HCT116 (cell line): ENCODE results near the gene SH3PXD2A. TPM values are rescaled to one million over a fixed set of nuclear protein-coding genes. Genes with fewer than 3 reads are reported as not detected.

ENCODE experiments used
- ATAC-seq: fragments of 200-7000 bp; cut with Tn5 transposase; 2 replicates; pipeline ENCODE4 v1.9.1; 2020; ENCODE audit warnings: mild to moderate bottlenecking, moderate library complexity
- BruUV-seq: library from RNA; stranded (reverse); fragments of 400-500 nt; replicated peaks from 2 replicates; lab custom pipeline; 2021; lab: Mats Ljungman, UMichigan
- CTCF ChIA-PET: fragments of 300-600 bp; sonication (Branson Sonifier 250); formaldehyde crosslinking; loops from one replicate; lab custom pipeline; 2021; ENCODE audit warnings: antibody characterized with exemption; lab: Charles Lee
- POLR2A ChIA-PET: fragments of 300-600, 350-600 bp; sonication (Branson Sonifier 250); formaldehyde crosslinking; loops from one replicate; lab custom pipeline; 2021; ENCODE audit warnings: antibody characterized with exemption; lab: Charles Lee
- RAD21 ChIA-PET, 2 experiments: fragments of 300-600 bp; sonication (Branson Sonifier 250); formaldehyde crosslinking; loops; one replicate each; lab custom pipeline; 2023; ENCODE audit warnings: low total read pairs in 2 of 2; ENCODE audit not compliant: uncharacterized antibody in 2 of 2, unreplicated experiment in 2 of 2, low non-redundant PET in 1 of 2; lab: Charles Lee
- DNase-seq: peaks from one replicate; pipeline ENCODE4 v3.0.0-alpha.2; 2010; ENCODE audit warnings: low read depth, low spot score
- H2AFZ ChIP-seq: fragments of 200-600 bp; shearing (Covaris generic), sonication (generic); 2 replicates; pipeline ENCODE4 v1.6.1; 2017; ENCODE audit warnings: low read depth, mixed run types, mixed read lengths, antibody characterized with exemption, low read length; ENCODE audit not compliant: poor library complexity, severe bottlenecking
- H3K27ac ChIP-seq: 2 replicates; pipeline ENCODE4 v1.5.1; 2012; ENCODE audit warnings: low read depth, low read length
- H3K27me3 ChIP-seq: fragments of 200-600 bp; sonication (generic); 2 replicates; pipeline ENCODE4 v1.6.1; 2016; ENCODE audit warnings: mixed run types, low read length, mixed read lengths; ENCODE audit not compliant: insufficient read depth
- H3K36me3 ChIP-seq, 2 experiments: fragments of 200-500 bp in 1 of 2; fragments of 200-600 bp in 1 of 2; sonication (Bioruptor generic) in 1 of 2; sonication (generic) in 1 of 2; 2 replicates each; pipeline versions ENCODE4 v1.5.1 to v1.6.1; 2014 to 2016; ENCODE audit warnings: low read length in 2 of 2, inconsistent platforms in 1 of 2, mixed read lengths in 1 of 2, mixed run types in 1 of 2; ENCODE audit not compliant: insufficient read depth in 2 of 2, control insufficient read depth in 1 of 2
- H3K4me1 ChIP-seq, 2 experiments: fragments of 200-600 bp in 1 of 2; sonication (generic) in 1 of 2; 2 replicates each; pipeline versions ENCODE4 v1.5.1 to v1.6.1; 2012 to 2017; ENCODE audit warnings: low read length in 2 of 2, inconsistent platforms in 1 of 2, mild to moderate bottlenecking in 1 of 2, mixed read lengths in 1 of 2, mixed run types in 1 of 2, moderate library complexity in 1 of 2; ENCODE audit not compliant: insufficient read depth in 2 of 2, control insufficient read depth in 1 of 2
- H3K4me2 ChIP-seq: fragments of 200-600 bp; sonication (generic); 2 replicates; pipeline ENCODE4 v1.6.1; 2017; ENCODE audit warnings: mixed run types, low read length, mixed read lengths
- H3K4me3 ChIP-seq, 2 experiments: fragments of 200-600 bp in 1 of 2; sonication (generic) in 1 of 2; replicated peaks in 1 of 2; 2 replicates each; pipeline ENCODE4 v1.5.1; 2011 to 2016; ENCODE audit warnings: low read length in 2 of 2, control low read depth in 1 of 2, low read depth in 1 of 2, mild to moderate bottlenecking in 1 of 2, mixed read lengths in 1 of 2, mixed run types in 1 of 2
- H3K79me2 ChIP-seq: fragments of 200-600 bp; sonication (generic); 2 replicates; pipeline ENCODE4 v1.6.1; 2017; ENCODE audit warnings: mild to moderate bottlenecking, mixed run types, low read length, moderate library complexity, mixed read lengths; ENCODE audit not compliant: insufficient read depth
- H3K9ac ChIP-seq: fragments of 200-600 bp; sonication (generic); 2 replicates; pipeline ENCODE4 v1.6.1; 2016; ENCODE audit warnings: low read length, mixed read lengths
- H3K9me2 ChIP-seq: fragments of 200-600 bp; sonication (generic), shearing (Covaris generic); 2 replicates; pipeline ENCODE4 v1.6.1; 2017; ENCODE audit warnings: mixed run types, mild to moderate bottlenecking, moderate library complexity; ENCODE audit not compliant: insufficient read depth
- H3K9me3 ChIP-seq, 2 experiments: fragments of 200-500 bp in 1 of 2; fragments of 200-600 bp in 1 of 2; sonication (Bioruptor generic) in 1 of 2; sonication (generic) in 1 of 2; 2 replicates each; pipeline ENCODE4 v1.6.1; 2014 to 2017; ENCODE audit warnings: low read length in 2 of 2, mixed read lengths in 2 of 2, inconsistent platforms in 1 of 2, low read depth in 1 of 2, mild to moderate bottlenecking in 1 of 2, mixed run types in 1 of 2, moderate library complexity in 1 of 2; ENCODE audit not compliant: control insufficient read depth in 1 of 2, insufficient read depth in 1 of 2
- H4K20me1 ChIP-seq: fragments of 200-600 bp; sonication (generic), shearing (Covaris generic); 2 replicates; pipeline ENCODE4 v1.6.1; 2017; ENCODE audit warnings: mixed run types, mild to moderate bottlenecking, moderate library complexity; ENCODE audit not compliant: insufficient read depth
- CEBPB ChIP-seq: IDR thresholded peaks from 2 replicates; pipeline ENCODE4 v1.6.1; 2012; ENCODE audit warnings: low read depth
- ELF1 ChIP-seq: IDR thresholded peaks from 2 replicates; pipeline ENCODE4 v1.6.1; 2012; ENCODE audit warnings: low read depth, borderline replicate concordance
- EZH2phosphoT487 ChIP-seq: fragments of 200-600 bp; IDR thresholded peaks from 2 replicates; pipeline ENCODE4 v1.6.1; 2018; ENCODE audit warnings: antibody characterized with exemption, borderline replicate concordance
- FOSL1 ChIP-seq: IDR thresholded peaks from 2 replicates; pipeline ENCODE4 v1.6.1; 2012; ENCODE audit warnings: low read depth
- POLR2A ChIP-seq: IDR thresholded peaks from 2 replicates; pipeline ENCODE4 v1.7.0; 2011; ENCODE audit warnings: borderline replicate concordance; ENCODE audit not compliant: insufficient read depth, insufficient read length; ENCODE audit errors: extremely low read depth
- POLR2AphosphoS5 ChIP-seq: IDR thresholded peaks from 2 replicates; pipeline ENCODE4 v1.6.1; 2011; ENCODE audit warnings: mild to moderate bottlenecking, low read depth, low read length, moderate library complexity
- REST ChIP-seq: IDR thresholded peaks from 2 replicates; pipeline ENCODE4 v1.6.1; 2012; ENCODE audit warnings: low read depth
- SIN3A ChIP-seq: IDR thresholded peaks from 2 replicates; pipeline ENCODE4 v1.6.1; 2012; ENCODE audit warnings: low read depth
- SRF ChIP-seq: IDR thresholded peaks from 2 replicates; pipeline ENCODE4 v1.6.1; 2012; ENCODE audit warnings: low read depth
- TCF7L2 ChIP-seq: IDR thresholded peaks from 2 replicates; pipeline ENCODE4 v1.7.0; 2011; ENCODE audit warnings: borderline replicate concordance, inconsistent platforms; ENCODE audit not compliant: insufficient read depth, insufficient read length; ENCODE audit errors: extremely low read depth
- YY1 ChIP-seq: IDR thresholded peaks from 2 replicates; pipeline ENCODE4 v1.6.1; 2011; ENCODE audit warnings: low read length, low read depth, moderate library complexity, mild to moderate bottlenecking; ENCODE audit not compliant: insufficient replicate concordance; ENCODE audit errors: extremely low read depth
- ZFX ChIP-seq: fragments of 450-650 bp; IDR thresholded peaks from 2 replicates; pipeline ENCODE4 v1.6.1; 2017
- ZNF274 ChIP-seq: fragments of 200-500 bp; sonication (Bioruptor generic); IDR thresholded peaks from 2 replicates; pipeline ENCODE4 v1.6.1; 2014; ENCODE audit warnings: mild to moderate bottlenecking, low read depth, low read length, inconsistent platforms
- intact Hi-C: fragments of 100-400 bp; cut with micrococcal nuclease; formaldehyde crosslinking; loops from 2 replicates; pipeline ENCODE4 v1.10.0; 2022
- total RNA-seq: library from RNA; stranded (reverse); gene quantifications from one replicate; pipeline ENCODE4 v1.2.1, GENCODE V29; 2021; ENCODE audit not compliant: unreplicated experiment
- TF ChIP-seq, protein P1 (sequence below), 3 experiments: fragments of 200-600 bp in 1 of 3; sonication (generic) in 1 of 3; IDR thresholded peaks in 2 of 3; conservative IDR thresholded peaks in 1 of 3; 2 replicates each; pipeline ENCODE4 v1.5.1; 2012 to 2017; ENCODE audit warnings: low read depth in 2 of 3, low read length in 2 of 3, antibody characterized with exemption in 1 of 3, borderline replicate concordance in 1 of 3, control low read depth in 1 of 3, mild to moderate bottlenecking in 1 of 3, mixed read lengths in 1 of 3, mixed run types in 1 of 3, moderate library complexity in 1 of 3; ENCODE audit not compliant: insufficient read depth in 1 of 3

The SH3PXD2A gene
- total RNA-seq, 1 experiment from 2014 or later = 8.7 TPM

DNA sequence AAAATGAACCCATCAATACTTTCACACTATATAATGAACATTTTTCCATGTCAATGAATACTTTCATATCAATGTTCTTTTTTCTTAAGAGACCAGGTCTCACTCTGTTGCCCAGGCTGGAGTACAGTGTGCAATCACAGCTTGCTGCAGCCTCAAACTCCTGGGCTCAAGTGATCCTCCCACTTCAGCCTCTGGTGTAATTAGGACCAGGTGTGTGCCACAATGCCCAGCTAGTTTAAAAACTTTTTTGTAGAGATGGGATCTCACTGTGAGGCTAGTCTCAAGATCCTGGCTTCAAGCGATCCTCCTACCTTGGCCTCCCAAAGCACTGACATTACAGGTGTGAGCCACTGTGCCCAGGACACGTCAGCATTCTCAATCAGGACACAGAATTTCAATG is 85.2 kb downstream of the SH3PXD2A start (continued):
- TF ChIP-seq, protein P1, sequence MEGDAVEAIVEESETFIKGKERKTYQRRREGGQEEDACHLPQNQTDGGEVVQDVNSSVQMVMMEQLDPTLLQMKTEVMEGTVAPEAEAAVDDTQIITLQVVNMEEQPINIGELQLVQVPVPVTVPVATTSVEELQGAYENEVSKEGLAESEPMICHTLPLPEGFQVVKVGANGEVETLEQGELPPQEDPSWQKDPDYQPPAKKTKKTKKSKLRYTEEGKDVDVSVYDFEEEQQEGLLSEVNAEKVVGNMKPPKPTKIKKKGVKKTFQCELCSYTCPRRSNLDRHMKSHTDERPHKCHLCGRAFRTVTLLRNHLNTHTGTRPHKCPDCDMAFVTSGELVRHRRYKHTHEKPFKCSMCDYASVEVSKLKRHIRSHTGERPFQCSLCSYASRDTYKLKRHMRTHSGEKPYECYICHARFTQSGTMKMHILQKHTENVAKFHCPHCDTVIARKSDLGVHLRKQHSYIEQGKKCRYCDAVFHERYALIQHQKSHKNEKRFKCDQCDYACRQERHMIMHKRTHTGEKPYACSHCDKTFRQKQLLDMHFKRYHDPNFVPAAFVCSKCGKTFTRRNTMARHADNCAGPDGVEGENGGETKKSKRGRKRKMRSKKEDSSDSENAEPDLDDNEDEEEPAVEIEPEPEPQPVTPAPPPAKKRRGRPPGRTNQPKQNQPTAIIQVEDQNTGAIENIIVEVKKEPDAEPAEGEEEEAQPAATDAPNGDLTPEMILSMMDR (IDR thresholded peaks at IDR 0.05 in 2 of 3, conservative IDR thresholded peaks at IDR 0.05 in 1 of 3; ENCODE audit: borderline replicate concordance in 1 of 3, insufficient read depth in 1 of 3, low read depth in 2 of 3, low read length in 2 of 3) = no peak
- no peak for TF ChIP-seq ZFX

GRCh38 chr10:103769176-103769575 is 86.2 kb downstream of the SH3PXD2A start:
- Histone ChIP-seq H3K4me3 (no peak overlapping the region), H3K27ac (no peak overlapping the region), H3K4me2 (no peak overlapping the region), H3K36me3 (no peaks in the 10 kb centered on the region), H3K9ac (no peak overlapping the region), H3K9me3 (no peaks in the 10 kb centered on the region), H3K27me3 (no peaks in the 10 kb centered on the region), H3K4me1 (peaks cover 14 to 28% of the 10 kb centered on the region in 2 experiments), H2AFZ (no peak overlapping the region), H3K79me2 (no peaks in the 10 kb centered on the region), H3K9me2 (no peaks in the 10 kb centered on the region), H4K20me1 (no peaks in the 10 kb centered on the region)
- no TSS peak for BruUV-seq
- ChIA-PET CTCF (no interaction called here), POLR2A (no interaction called here), RAD21 (no interaction called here)
- TF ChIP-seq SIN3A (no peak), ELF1 (no peak), FOSL1 (no peak), ZNF274 (no peak), YY1 (no peak), EZH2phosphoT487 (no peak), POLR2A (no peak), REST (no peak), ZFX (no peak), TCF7L2 (no peak), POLR2AphosphoS5 (no peak), SRF (no peak), CEBPB (no peak)
- TF ChIP-seq, protein P1 (IDR thresholded peaks at IDR 0.05 in 2 of 3, conservative IDR thresholded peaks at IDR 0.05 in 1 of 3; ENCODE audit: borderline replicate concordance in 1 of 3, insufficient read depth in 1 of 3, low read depth in 2 of 3, low read length in 2 of 3) = no peak
- no peak for DNase-seq
- intact Hi-C loops = no loop called here
- ATAC-seq = no peak
